GM19238 (cell line): Measurements from ENCODE around the gene HDAC11.

Experiments used
- DNase-seq: peaks from one replicate; pipeline ENCODE4 v3.0.0; 2011; ENCODE audit warnings: low spot score; ENCODE audit not compliant: insufficient read length

Gene HDAC11

DNA sequence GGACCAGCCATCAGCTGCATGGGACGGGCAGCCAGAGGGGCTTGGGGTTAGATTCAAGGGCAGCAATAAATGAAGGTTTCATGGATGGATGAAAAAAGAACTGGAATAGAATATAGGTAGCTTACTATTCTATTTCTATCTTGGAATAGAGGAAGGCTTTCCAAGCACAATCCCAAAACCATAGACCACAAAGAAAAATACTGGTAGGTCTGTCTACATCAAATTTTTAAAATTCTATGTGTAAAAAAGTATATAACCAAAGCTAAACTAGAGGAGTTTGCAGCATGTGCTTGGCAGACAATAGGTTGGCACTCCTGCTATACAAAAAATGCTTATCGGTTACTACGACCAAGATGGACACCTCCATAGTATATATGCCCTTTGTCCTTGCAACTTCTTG, 61.6 kb downstream of the HDAC11 start:
- no peak for DNase-seq

DNA sequence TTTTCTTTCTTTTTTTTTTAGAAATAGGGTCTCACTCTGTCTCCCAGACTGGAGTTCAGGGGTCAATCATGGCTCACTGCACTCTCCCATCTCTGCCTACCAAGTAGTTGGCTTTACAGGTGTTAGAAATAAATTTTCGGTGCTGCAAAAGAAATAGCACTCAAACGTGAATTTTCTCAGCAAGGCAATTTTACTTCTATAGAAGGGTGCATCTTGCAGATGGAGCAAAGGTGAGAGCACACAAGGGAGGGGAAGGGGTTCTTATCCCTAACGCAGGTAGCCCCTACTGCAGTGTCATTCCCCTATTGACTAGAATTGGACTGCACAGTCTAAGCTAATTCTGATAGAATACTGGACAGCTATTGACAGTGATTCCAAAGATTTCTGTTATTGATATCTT, 62.0 kb downstream of the HDAC11 start:
- no peak for DNase-seq

DNA sequence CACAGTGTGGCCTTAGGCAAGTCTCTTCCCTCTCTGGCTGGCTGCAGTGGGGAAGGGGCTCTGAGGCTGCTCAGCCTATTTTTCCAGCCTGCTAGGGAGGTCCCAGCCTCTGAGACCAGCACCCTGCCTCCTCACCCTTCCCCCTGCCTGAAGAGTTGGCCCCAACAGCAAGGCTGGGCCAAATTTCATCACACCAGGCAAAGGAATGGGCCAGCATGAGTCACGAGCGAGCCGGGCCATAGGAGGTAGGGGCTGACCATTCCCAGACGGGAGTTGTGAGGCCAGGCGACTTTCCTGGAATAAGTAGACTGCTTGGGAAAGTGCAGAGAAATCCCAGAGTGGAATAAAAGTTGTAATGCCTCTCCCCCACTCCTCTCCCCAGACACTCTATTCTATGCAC, 63.1 kb downstream of the HDAC11 start:
- DNase-seq, result no peak

DNA sequence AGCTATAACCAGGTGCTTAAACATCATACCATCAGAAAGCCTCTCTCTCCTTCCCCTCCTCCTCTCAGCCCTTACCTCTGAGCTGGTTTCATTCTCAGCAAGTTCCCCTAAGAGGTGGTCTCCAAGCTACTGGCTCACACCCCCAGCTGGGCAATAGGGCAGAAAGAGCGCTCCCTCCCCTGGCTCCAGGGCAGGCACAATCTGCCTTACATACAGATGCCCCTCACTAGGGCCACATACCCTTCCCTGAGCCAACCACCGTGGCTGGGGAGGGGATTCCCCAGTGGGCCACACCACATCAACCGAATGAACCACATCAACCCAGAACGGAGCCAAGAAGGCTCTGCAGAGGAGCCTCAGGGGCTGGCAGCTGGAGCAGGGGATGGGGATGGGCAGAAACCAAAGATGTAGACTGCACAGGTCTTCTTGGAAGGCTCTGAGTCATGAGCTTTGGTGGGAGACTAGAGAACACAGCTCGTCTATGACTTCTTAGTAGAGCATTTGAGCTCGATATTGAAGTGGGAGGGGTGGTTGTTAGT, 64.3 kb downstream of the HDAC11 start:
- DNase-seq, result no peak

DNA sequence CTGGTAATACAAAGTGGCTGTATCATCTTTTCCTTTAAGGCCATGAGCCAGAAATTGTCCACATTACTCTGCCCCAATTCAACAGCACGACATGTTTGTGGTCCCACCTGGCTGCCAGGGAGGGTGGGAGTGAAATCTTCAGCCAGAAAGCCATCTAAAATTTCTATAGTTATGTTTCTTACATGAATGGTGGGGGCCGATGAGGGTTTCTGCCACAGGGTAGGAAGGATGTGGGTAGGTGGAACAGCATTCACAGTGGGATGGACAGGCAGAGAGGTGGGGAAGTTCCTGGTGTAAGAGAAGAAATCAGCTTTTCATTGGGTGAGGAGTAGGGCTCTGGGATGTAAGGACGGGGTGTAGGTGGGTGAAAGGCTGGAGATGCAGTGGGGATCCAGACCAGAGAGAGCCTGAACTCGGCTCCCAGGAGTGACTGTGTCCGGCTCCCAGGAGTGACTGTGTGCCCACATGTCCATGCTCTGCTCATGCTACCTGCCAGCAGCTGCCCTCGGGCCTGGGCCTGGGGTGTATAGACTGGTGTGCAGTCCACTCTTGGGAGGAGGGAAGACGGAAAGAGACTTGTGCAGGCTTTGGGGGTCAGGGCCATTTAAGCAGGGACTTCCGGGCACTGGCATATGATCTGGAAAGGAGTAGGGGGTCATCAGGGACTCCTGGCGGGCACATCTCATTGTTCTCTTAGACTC, 65.0 kb downstream of the HDAC11 start:
- no peak for DNase-seq

DNA sequence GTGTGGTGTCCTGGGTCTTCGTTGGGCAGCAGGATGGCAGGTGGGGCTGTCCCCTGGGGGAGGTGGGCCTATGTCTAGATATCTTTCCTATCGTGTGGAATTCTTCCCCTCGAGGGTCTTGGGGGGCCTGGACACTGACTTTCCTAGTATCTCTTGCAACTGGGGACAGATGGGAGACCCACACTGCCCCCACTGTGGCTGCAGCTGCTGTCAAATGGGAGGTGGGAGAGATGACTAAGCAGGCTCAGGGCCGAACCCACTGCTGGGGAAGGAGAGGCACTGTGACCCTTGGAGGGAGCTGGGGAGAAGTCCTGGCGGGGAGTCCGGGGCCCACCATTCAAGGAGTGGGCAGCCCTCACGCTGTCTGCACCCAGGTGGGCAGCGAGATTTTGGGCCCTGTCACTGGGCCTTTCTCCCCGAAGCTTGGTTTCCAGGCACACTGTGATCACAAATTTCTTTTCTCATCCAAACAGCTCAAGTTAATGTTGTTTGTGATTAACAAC, 65.9 kb downstream of the HDAC11 start:
- DNase-seq, result no peak

DNA sequence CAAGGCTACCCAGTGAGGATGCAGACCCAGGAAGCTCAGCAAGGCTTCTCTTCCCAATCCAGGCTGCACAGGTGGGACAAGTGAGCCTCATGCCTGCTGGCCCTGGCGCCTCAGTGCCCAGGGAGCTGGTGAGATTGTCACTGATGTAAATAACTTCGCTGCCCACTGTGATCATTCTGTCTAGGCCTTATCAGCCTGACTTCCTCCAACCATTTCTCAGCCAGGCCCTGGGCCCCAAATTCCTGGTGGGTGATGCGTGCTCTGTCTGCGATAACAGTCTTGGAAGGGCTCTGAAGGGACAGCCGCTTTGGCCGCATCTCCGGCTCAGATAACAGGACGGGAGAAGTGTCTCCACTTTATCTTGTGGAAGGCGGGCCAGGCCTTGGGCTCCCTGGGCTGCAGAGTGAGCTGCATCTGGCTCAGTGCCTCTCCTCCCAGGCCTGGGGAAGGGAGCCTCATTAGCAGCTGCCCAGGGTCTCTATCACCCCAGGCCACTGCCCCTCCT, 66.6 kb downstream of the HDAC11 start:
- DNase-seq, result no peak

DNA sequence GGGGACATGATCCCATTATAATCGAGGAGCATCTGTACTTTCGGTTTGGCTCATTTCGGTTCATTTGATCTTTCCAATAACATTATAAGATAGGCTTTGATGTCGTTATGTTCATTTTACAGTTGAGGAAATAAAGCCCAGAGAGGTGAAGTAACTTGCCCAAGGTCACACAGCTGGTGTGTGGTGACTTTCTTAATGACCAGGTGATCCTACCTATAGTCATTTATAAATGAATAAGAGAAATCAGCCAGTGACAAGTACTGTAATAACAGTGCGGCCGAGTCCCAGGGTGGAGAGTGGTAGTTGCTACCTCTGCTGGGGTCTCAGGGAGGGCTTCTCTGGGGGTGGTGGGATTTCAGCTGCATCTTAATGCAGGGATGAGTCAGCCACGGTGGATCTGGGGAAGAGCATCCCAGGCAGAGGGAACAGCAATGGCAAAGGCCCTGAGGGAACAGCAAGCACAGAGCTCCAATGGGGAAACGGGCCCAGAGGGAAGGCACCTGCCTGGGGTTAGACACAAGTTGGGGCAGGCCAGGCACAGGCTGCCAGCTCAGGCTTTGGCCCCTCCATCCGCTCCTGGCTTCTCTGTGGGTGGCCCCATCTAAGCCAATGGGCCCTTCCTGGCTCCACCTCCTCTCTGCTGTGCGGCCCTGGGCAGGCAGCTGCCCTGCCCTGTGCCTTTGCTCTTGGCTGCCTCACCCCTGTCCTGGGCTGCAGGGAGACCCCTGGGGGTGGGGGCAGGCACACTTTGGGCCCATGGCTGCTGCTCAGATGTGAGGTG, 67.7 kb downstream of the HDAC11 start:
- no peak for DNase-seq

DNA sequence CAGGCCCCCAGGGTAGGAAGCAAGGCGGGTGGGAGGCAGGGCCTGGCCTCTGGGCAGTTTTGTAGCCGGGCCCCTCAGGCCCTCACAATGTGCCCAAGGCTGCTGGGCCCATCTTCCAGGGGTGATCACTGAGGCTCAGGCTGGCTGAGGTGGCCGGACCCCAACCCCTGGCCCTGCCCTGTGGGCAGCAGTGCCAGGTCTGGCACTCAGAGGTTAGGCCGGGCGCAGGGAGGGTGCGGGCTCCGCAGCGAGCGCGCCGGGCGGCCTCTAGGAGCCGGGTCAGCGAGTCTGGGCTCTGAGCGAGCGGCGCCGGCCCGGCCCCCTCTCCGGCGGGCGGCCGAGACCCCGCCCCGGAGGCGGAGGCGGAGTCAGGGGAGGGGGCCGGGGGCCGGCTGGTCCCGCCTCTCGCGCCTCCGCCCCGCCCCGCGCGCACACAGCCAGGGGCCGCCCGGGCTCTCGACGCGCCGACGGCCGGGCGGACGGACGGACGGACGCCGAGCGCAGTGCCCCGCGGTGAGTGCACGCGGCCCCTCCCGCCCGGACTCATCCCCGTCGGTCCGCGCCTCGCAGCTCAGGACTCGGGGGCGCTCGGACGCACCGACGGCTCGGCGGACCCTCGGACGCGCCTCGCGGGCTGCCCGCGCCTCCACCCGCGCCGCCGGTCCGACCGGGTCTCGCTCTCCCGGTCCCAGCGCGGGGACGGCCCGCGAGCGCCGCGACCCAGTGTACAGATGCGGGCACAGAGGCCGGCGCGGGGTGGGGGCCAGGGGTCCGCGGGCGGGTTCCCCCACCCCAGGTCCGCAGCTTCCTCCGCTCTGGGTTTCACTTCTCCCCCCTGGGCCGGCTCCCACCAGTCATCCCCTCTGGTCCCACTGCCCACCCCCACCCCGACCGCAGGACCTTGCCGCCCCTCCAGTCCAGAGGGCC, 68.9 kb downstream of the HDAC11 start, which contains the start of gene FBLN2:
Gene FBLN2 (plus strand): TSS at position 430 of the 927 bp plus-strand sequence. CDS start 21,231 bp downstream, outside the sequence.
- DNase-seq, result no peak

DNA sequence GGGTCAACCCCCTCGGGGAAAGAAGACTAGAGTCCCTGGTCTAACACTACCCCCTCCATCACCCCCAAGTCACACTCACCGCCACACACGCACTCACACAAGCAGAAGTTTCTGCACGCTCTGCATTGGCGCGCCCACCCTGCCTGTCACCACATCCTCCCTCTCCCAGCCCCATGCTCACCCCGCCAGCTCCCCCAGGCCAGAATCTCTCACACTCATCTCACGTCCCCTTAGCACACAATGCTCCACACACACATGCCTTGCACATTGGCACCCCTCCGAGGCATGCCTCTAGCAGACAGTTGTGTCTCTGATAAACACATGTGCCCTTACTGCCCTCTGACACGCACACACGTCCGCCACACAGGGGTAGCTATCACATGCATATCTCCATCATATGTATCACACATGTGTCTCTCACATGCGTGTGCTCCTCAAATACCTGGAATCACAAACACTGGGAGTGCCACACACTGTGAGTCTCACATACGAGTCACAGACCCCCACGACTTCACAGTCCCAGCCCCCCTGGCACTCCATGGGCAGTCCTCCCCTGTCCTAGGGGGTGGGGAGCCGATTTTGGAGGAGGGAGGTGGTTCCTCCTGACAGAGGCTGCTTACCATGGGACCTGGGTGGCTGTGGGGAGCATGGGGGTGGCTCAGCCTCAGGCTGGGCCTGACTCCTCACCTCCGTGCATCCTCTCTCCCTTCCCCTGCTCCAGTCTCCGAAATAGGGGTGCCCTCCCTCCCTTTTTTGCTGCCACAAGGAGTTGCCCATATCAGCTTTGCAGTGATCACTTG, 69.7 kb downstream of the HDAC11 start:
- DNase-seq, result no peak

DNA sequence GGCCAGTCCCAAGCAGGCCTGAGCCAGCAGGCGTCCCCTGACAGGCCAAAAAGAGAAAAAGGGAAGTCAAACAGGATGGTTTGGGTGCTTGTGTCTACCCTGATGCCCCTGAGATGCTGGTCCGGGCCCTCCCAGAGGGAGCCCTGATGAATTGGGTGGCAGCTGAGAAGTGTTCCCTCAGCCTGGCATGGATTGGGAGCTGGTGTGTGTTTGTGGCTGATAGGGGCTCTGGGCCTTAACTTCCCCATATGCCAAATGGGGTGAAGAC, 70.3 kb downstream of the HDAC11 start:
- no peak for DNase-seq

DNA sequence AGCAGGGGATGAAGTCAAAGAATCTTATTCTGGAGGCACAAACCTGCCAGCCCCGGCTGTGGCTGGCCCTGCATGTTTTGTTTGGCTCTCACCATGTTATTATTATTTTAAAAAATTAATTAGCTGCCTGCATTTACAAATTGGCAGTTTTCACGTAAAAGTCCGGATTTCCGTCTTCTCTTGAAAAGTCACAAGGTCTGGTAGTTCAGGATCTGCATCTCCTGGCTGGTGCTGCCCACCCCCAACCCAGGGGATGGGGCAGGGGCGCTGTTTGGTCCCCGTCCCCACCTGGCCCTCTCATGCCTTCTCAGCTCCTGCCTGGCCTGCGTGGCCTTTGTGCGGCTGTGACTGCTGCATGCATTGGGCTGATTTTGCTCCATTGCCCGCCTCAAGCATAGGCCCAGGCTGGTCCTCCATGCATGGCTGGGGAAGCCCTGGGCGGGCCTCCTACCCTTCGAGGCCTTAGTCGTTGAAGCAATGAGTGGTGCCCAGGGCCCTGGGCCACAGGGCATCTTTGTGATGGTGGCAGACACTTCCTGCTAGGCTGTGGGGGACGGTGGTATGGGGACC, 70.8 kb downstream of the HDAC11 start:
- DNase-seq, result no peak

DNA sequence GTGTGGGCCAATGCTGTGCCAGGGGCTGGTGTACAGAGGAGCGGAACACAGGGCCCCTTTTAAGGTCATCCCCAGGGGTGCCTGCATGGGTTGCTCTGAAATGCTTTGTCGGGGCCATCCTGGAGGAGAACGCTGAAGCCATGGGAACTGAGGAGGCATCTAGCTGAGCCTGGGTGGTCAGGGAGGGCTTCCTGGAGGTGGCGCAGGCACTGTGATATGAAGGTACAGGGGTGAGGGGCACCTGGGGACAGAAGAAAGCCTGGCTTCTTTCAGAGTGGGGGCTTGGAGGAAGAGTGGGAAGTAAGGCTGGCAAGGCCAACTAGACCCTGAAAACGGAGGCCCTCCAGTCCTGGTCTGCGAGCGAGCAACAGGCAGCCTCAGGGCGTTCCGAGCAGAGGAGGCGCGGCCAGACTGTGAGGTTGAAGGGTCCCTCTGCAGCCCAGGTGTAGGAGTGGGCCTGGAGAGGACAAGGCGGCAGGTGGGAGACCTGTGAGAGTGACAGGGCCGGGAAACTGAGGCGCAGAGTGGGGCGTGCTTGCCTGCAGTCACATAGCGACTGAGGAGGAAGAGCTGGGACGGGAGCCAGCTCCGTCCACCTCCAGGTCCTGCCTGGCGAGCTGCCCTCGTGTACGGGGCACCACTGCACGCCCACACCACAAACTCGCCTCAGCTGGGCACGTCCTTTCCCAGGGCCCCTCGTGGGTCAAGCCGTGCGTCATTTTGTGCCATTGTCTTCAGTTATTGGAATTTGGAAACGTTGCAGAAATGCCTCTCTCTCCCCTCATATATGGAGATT, 72.9 kb downstream of the HDAC11 start:
- DNase-seq, result no peak

DNA sequence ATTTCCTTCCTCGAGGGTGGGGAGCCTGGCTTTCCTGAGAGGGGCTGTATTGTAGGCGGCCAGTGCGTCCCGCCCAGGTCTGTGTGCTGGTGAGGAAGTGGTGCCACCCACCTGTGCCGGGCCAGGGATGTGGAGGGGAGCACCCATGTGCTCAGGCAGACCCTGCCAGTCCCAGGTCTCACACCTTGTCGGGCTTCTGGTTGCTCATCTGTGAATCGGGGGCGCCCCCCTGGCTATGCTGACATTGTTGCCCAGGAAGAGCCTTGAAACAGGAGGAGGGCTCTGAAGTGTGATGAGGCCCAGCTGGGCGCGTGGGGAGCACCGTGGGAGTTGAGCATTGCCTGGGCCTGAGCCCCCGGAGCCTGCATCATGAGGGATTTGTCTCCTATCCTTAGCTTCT, 73.6 kb downstream of the HDAC11 start:
- DNase-seq, result no peak

DNA sequence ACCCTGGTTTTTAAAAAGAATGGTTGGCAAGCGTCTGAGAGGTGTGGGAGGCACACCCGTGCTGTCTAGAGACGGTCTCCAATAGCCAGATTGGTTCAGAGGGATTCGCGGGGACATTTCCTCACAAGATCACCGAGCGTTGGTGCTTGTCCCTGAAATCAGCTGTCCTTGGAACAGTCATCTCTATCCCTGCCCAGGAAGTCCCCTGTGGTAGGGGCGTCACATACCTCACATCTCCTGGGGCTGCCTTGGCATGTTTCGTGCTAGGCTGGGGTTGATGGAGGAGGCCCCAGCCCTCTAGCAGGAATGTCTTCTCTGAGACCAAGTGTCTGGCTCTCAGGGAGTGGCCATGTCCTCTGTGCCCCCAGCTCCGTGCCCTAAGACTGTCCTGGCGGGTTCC, 75.6 kb downstream of the HDAC11 start:
- DNase-seq, result no peak
